Duodenal mucosa (tissue), 2 donors: ENCODE data around the gene ALDH4A1.

Experiments used
- H3K27ac ChIP-seq: one replicate; pipeline ENCODE4 v1.7.0; 2013; ENCODE audit warnings: low read depth, low read length
- H3K27me3 ChIP-seq, 2 donors: one replicate each; pipeline ENCODE4 v1.7.0; 2013; ENCODE audit warnings: low read length in 2 of 2, control low read depth in 1 of 2; ENCODE audit not compliant: insufficient read depth in 2 of 2, control insufficient read depth in 1 of 2
- H3K36me3 ChIP-seq, 2 donors: one replicate each; pipeline ENCODE4 v1.7.0; 2013; ENCODE audit warnings: low read length in 2 of 2, control low read depth in 1 of 2; ENCODE audit not compliant: insufficient read depth in 2 of 2, control insufficient read depth in 1 of 2
- H3K4me1 ChIP-seq, 2 donors: one replicate each; pipeline ENCODE4 v1.7.0; 2013; ENCODE audit warnings: low read length in 2 of 2, control low read depth in 1 of 2; ENCODE audit not compliant: insufficient read depth in 2 of 2, control insufficient read depth in 1 of 2
- H3K4me3 ChIP-seq, 2 donors: one replicate each; pipeline ENCODE4 v1.7.0; 2013; ENCODE audit warnings: low read length in 2 of 2, low read depth in 1 of 2
- H3K9ac ChIP-seq, 2 donors: one replicate each; pipeline ENCODE4 v1.7.0; 2013; ENCODE audit warnings: low read length in 2 of 2, low read depth in 1 of 2
- H3K9me3 ChIP-seq, 2 donors: one replicate each; pipeline ENCODE4 v1.7.0; 2013; ENCODE audit warnings: low read length in 2 of 2, control low read depth in 1 of 2; ENCODE audit not compliant: control insufficient read depth in 1 of 2

The ALDH4A1 gene

GRCh38 chr1:18922319-18922726, 20.0 kb upstream of the ALDH4A1 start:
- peaks cover 14 to 33% of the 10 kb centered on the region in 2 donors for H3K4me1 ChIP-seq
- no peak overlapping the region for H3K9ac ChIP-seq
- H3K36me3 ChIP-seq = no peaks in the 10 kb centered on the region
- no peaks in the 10 kb centered on the region for H3K27me3 ChIP-seq
- H3K9me3 ChIP-seq = no peaks in the 10 kb centered on the region
- H3K4me3 ChIP-seq = no peak overlapping the region
- H3K27ac ChIP-seq = peak overlapping the region; percentile 58

GRCh38 chr1:18921516-18922251, 19.3 kb upstream of the ALDH4A1 start:
- Histone ChIP-seq H3K27ac (peak overlapping the region; percentile 30), H3K36me3 (no peaks in the 10 kb centered on the region), H3K27me3 (no peaks in the 10 kb centered on the region), H3K9ac (no peak overlapping the region), H3K4me3 (no peak overlapping the region), H3K9me3 (no peaks in the 10 kb centered on the region), H3K4me1 (peaks cover 8 to 26% of the 10 kb centered on the region in 2 donors)

GRCh38 chr1:18920931-18921330, 18.6 kb upstream of the ALDH4A1 start:
- Histone ChIP-seq H3K4me1 (peaks cover 8 to 21% of the 10 kb centered on the region in 2 donors), H3K27me3 (no peaks in the 10 kb centered on the region), H3K27ac (no peak overlapping the region), H3K4me3 (no peak overlapping the region), H3K9me3 (no peaks in the 10 kb centered on the region), H3K9ac (no peak overlapping the region), H3K36me3 (no peaks in the 10 kb centered on the region)

- Histone ChIP-seq H3K27ac (no peak overlapping the region), H3K9ac (no peak overlapping the region)
Observed at GRCh38 chr1:18919956-18920355, 17.6 kb upstream of the ALDH4A1 start.

GRCh38 chr1:18919197-18919905, 17.0 kb upstream of the ALDH4A1 start:
- Histone ChIP-seq H3K4me3 (no peak overlapping the region), H3K27ac (no peak overlapping the region), H3K9ac (no peak overlapping the region), H3K4me1 (peaks cover 8 to 17% of the 10 kb centered on the region in 2 donors), H3K9me3 (no peaks in the 10 kb centered on the region), H3K36me3 (peaks cover 0 to 2% of the 10 kb centered on the region in 2 donors), H3K27me3 (no peaks in the 10 kb centered on the region)

More at GRCh38 chr1:18919956-18920355, 17.6 kb upstream of the ALDH4A1 start:
- Histone ChIP-seq H3K4me1 (peaks cover 8 to 20% of the 10 kb centered on the region in 2 donors), H3K9me3 (no peaks in the 10 kb centered on the region), H3K36me3 (peaks cover 0 to 2% of the 10 kb centered on the region in 2 donors), H3K4me3 (no peak overlapping the region), H3K27me3 (no peaks in the 10 kb centered on the region)

GRCh38 chr1:18918417-18918816, 16.1 kb upstream of the ALDH4A1 start:
- Histone ChIP-seq H3K27me3 (no peaks in the 10 kb centered on the region), H3K4me3 (no peak overlapping the region), H3K27ac (no peak overlapping the region), H3K9ac (no peak overlapping the region), H3K4me1 (peaks cover 8 to 9% of the 10 kb centered on the region in 2 donors), H3K9me3 (no peaks in the 10 kb centered on the region), H3K36me3 (peaks cover 0 to 2% of the 10 kb centered on the region in 2 donors)

GRCh38 chr1:18917071-18917799, 14.9 kb upstream of the ALDH4A1 start:
- Histone ChIP-seq H3K27me3 (no peaks in the 10 kb centered on the region), H3K4me1 (peaks cover 0 to 5% of the 10 kb centered on the region in 2 donors), H3K36me3 (peaks cover 0 to 2% of the 10 kb centered on the region in 2 donors), H3K4me3 (no peak overlapping the region), H3K9ac (no peak overlapping the region), H3K9me3 (no peaks in the 10 kb centered on the region), H3K27ac (no peak overlapping the region)

- Histone ChIP-seq H3K27me3 (no peaks in the 10 kb centered on the region), H3K9me3 (no peaks in the 10 kb centered on the region), H3K4me1 (peaks cover 0 to 5% of the 10 kb centered on the region in 2 donors), H3K27ac (no peak overlapping the region), H3K4me3 (no peak overlapping the region), H3K9ac (no peak overlapping the region), H3K36me3 (peaks cover 5 to 12% of the 10 kb centered on the region in 2 donors)
Observed at GRCh38 chr1:18915341-18915740, 13.0 kb upstream of the ALDH4A1 start.

- H3K27ac ChIP-seq = no peak overlapping the region
Observed at GRCh38 chr1:18913065-18913835, 10.9 kb upstream of the ALDH4A1 start.

More at GRCh38 chr1:18913065-18913835, 10.9 kb upstream of the ALDH4A1 start:
- H3K4me1 ChIP-seq = peaks cover 0 to 5% of the 10 kb centered on the region in 2 donors
- peaks cover 10 to 18% of the 10 kb centered on the region in 2 donors for H3K36me3 ChIP-seq
- no peaks in the 10 kb centered on the region for H3K27me3 ChIP-seq
- H3K9ac ChIP-seq = no peak overlapping the region
- H3K9me3 ChIP-seq = no peaks in the 10 kb centered on the region
- H3K4me3 ChIP-seq = no peak overlapping the region
